ENCODE results near the gene KIF2C. TPM values are rescaled to one million over a fixed set of nuclear protein-coding genes. Genes with fewer than 3 reads are reported as not detected.
"Not testable (repeated sequence)": the region's sequence is repeated elsewhere in the genome, so short reads cannot be mapped to it uniquely, and the experiment has no call there.

The KIF2C gene
- total RNA-seq, 3 donors from 2014 or later, result 2.7 to 15.0 (median 4.1) TPM

- H3K9me3 ChIP-seq, result no peaks in the 10 kb centered on the region
- DNase-seq, result no peak
- H3K4me3 ChIP-seq, result no peak overlapping the region
- intact Hi-C loops (cut with DNase I, micrococcal nuclease), result no loop called here
- H3K36me3 ChIP-seq (ENCODE audit: low read depth), result no peaks in the 10 kb centered on the region
- TF ChIP-seq CTCF (IDR thresholded peaks at IDR 0.05), result no peak
- no peaks in the 10 kb centered on the region for H3K4me1 ChIP-seq (ENCODE audit: low read depth)
- ATAC-seq, result no peak
Observed at GRCh38 chr1:44696101-44696500, 43.5 kb upstream of the KIF2C start.

- H3K9me3 ChIP-seq, result no peaks in the 10 kb centered on the region
- DNase-seq (no peak), ATAC-seq (peak; percentile 69)
- intact Hi-C loops (cut with DNase I, micrococcal nuclease), result no loop called here
- H3K36me3 ChIP-seq (ENCODE audit: low read depth), result no peaks in the 10 kb centered on the region
- H3K4me1 ChIP-seq (ENCODE audit: low read depth), result no peaks in the 10 kb centered on the region
- no peak for TF ChIP-seq CTCF (IDR thresholded peaks at IDR 0.05)
- H3K4me3 ChIP-seq, result no peak overlapping the region
Observed at GRCh38 chr1:44696789-44697345, 42.8 kb upstream of the KIF2C start.

- H3K9me3 ChIP-seq, result no peaks in the 10 kb centered on the region
- DNase-seq (no peak), ATAC-seq (no peak)
- no peak overlapping the region for H3K4me3 ChIP-seq
- no peaks in the 10 kb centered on the region for H3K36me3 ChIP-seq (ENCODE audit: low read depth)
- intact Hi-C loops (cut with DNase I, micrococcal nuclease), result no loop called here
- no peak for TF ChIP-seq CTCF (IDR thresholded peaks at IDR 0.05)
- no peaks in the 10 kb centered on the region for H3K4me1 ChIP-seq (ENCODE audit: low read depth)
Observed at GRCh38 chr1:44698138-44698537, 41.5 kb upstream of the KIF2C start.

GRCh38 chr1:44699375-44699774, 40.3 kb upstream of the KIF2C start:
- DNase-seq; H3K4me1 ChIP-seq (ENCODE audit: low read depth); H3K4me3 ChIP-seq; ATAC-seq; intact Hi-C loops (cut with DNase I, micrococcal nuclease); H3K36me3 ChIP-seq (ENCODE audit: low read depth); H3K9me3 ChIP-seq: not testable (repeated sequence)

- Histone ChIP-seq H3K4me1 (ENCODE audit: low read depth) (no peaks in the 10 kb centered on the region), H3K4me3 (no peak overlapping the region), H3K36me3 (ENCODE audit: low read depth) (no peaks in the 10 kb centered on the region), H3K9me3 (no peaks in the 10 kb centered on the region)
- DNase-seq, result no peak
- TF ChIP-seq CTCF (IDR thresholded peaks at IDR 0.05), result no peak
- intact Hi-C loops (cut with DNase I, micrococcal nuclease), result no loop called here
- no peak for ATAC-seq
Observed at GRCh38 chr1:44700573-44700972, 39.1 kb upstream of the KIF2C start.

- no peak for DNase-seq
- no peaks in the 10 kb centered on the region for H3K4me1 ChIP-seq (ENCODE audit: low read depth)
Observed at GRCh38 chr1:44701141-44701573, 38.5 kb upstream of the KIF2C start.

More at GRCh38 chr1:44701141-44701573, 38.5 kb upstream of the KIF2C start:
- Histone ChIP-seq H3K4me3 (no peak overlapping the region), H3K36me3 (ENCODE audit: low read depth) (no peaks in the 10 kb centered on the region), H3K9me3 (no peaks in the 10 kb centered on the region)
- no peak for ATAC-seq
- no peak for TF ChIP-seq CTCF (IDR thresholded peaks at IDR 0.05)
- intact Hi-C loops (cut with DNase I, micrococcal nuclease), result no loop called here
